CD14-positive monocyte (primary cell): ENCODE data around the gene SLC37A1. TPM values are rescaled to one million over a fixed set of nuclear protein-coding genes. Genes with fewer than 3 reads are reported as not detected.
A peak's percentile ranks its signal among the peaks of the same experiment; 100 is the strongest.

Source experiments
- DNase-seq, 3 donors: peaks; one replicate each; pipeline ENCODE4 v3.0.0-alpha.2; 2011 to 2022
- H2AFZ ChIP-seq: 2 replicates; pipeline ENCODE4 v1.6.0; 2012; ENCODE audit warnings: mild to moderate bottlenecking, low read depth, low read length, inconsistent platforms; ENCODE audit not compliant: insufficient read depth, poor library complexity, severe bottlenecking
- H3K27ac ChIP-seq, 2 donors: 1 replicate in 1 of 2; 2 replicates in 1 of 2; pipeline ENCODE4 v1.5.1; 2012 to 2013; ENCODE audit warnings: low read length in 2 of 2, control low read depth in 1 of 2, inconsistent platforms in 1 of 2, low read depth in 1 of 2, mild to moderate bottlenecking in 1 of 2
- H3K27me3 ChIP-seq, 2 donors: one replicate each; pipeline versions ENCODE4 v1.6.0 to v1.6.1; 2011 to 2013; ENCODE audit warnings: low read length in 2 of 2; ENCODE audit not compliant: control insufficient read depth in 2 of 2, insufficient read depth in 2 of 2
- H3K36me3 ChIP-seq, 2 donors: replicated peaks in 1 of 2; 1 replicate in 1 of 2; 2 replicates in 1 of 2; pipeline versions ENCODE4 v1.5.1 to v1.6.1; 2012 to 2013; ENCODE audit warnings: low read length in 2 of 2, control low read depth in 1 of 2, inconsistent platforms in 1 of 2, mild to moderate bottlenecking in 1 of 2; ENCODE audit not compliant: insufficient read depth in 2 of 2, control insufficient read depth in 1 of 2
- H3K4me1 ChIP-seq, 2 donors: 1 replicate in 1 of 2; 2 replicates in 1 of 2; pipeline versions ENCODE4 v1.5.1 to v1.6.1; 2012 to 2013; ENCODE audit warnings: low read length in 2 of 2, control low read depth in 1 of 2, inconsistent platforms in 1 of 2, mild to moderate bottlenecking in 1 of 2, moderate library complexity in 1 of 2; ENCODE audit not compliant: insufficient read depth in 2 of 2, control insufficient read depth in 1 of 2
- H3K4me2 ChIP-seq: replicated peaks from 2 replicates; pipeline ENCODE3; 2012; ENCODE audit warnings: low read length, moderate library complexity, mild to moderate bottlenecking; ENCODE audit not compliant: poor library complexity, severe bottlenecking; ENCODE audit errors: extremely low read depth
- H3K4me3 ChIP-seq, 3 experiments: fragments of 200-600 bp in 1 of 3; sonication (generic) in 1 of 3; replicated peaks in 1 of 3; 1 replicate in 2 of 3; 2 replicates in 1 of 3; pipeline ENCODE4 v1.5.1; 2011 to 2013; ENCODE audit warnings: low read length in 3 of 3, mild to moderate bottlenecking in 3 of 3, control low read depth in 2 of 3, low read depth in 2 of 3, inconsistent platforms in 1 of 3, moderate library complexity in 1 of 3
- H3K79me2 ChIP-seq: 2 replicates; pipeline ENCODE4 v1.6.0; 2012; ENCODE audit warnings: mild to moderate bottlenecking, control low read depth, inconsistent platforms, low read length, moderate library complexity; ENCODE audit not compliant: insufficient read depth
- H3K9ac ChIP-seq: 2 replicates; pipeline ENCODE4 v1.6.0; 2017; ENCODE audit warnings: low read length, mild to moderate bottlenecking; ENCODE audit not compliant: insufficient read depth, poor library complexity, severe bottlenecking
- H3K9me3 ChIP-seq, 2 donors: replicated peaks in 1 of 2; 1 replicate in 1 of 2; 2 replicates in 1 of 2; pipeline versions ENCODE4 v1.5.1 to v1.6.1; 2012 to 2013; ENCODE audit warnings: low read length in 2 of 2, control low read depth in 1 of 2; ENCODE audit not compliant: control insufficient read depth in 1 of 2, insufficient read depth in 1 of 2
- H4K20me1 ChIP-seq: 2 replicates; pipeline ENCODE4 v1.6.0; 2012; ENCODE audit warnings: mild to moderate bottlenecking, low read length, control low read depth, moderate library complexity; ENCODE audit not compliant: insufficient read depth
- H3K27ac Mint-ChIP-seq, 7 donors: one replicate each; pipeline ENCODE4 v1.8.0; 2020; ENCODE audit warnings: mild to moderate bottlenecking in 7 of 7, mixed read lengths in 7 of 7, moderate library complexity in 6 of 7, inconsistent platforms in 2 of 7
- H3K27me3 Mint-ChIP-seq, 3 donors: one replicate each; pipeline ENCODE4 v1.8.0; 2021 to 2022; ENCODE audit warnings: low read depth in 3 of 3, mild to moderate bottlenecking in 3 of 3, mixed read lengths in 3 of 3, moderate library complexity in 3 of 3, inconsistent platforms in 1 of 3
- H3K36me3 Mint-ChIP-seq, 2 donors: one replicate each; pipeline ENCODE4 v1.8.0; 2020; ENCODE audit warnings: mixed read lengths in 2 of 2, inconsistent platforms in 1 of 2, mild to moderate bottlenecking in 1 of 2
- H3K4me1 Mint-ChIP-seq: one replicate; pipeline ENCODE4 v1.8.0; 2020; ENCODE audit warnings: mild to moderate bottlenecking, mixed read lengths
- H3K4me3 Mint-ChIP-seq, 2 donors: one replicate each; pipeline ENCODE4 v1.8.0; 2020; ENCODE audit warnings: mild to moderate bottlenecking in 2 of 2, mixed read lengths in 2 of 2, moderate library complexity in 1 of 2
- H3K9me3 Mint-ChIP-seq, 7 donors: one replicate each; pipeline ENCODE4 v1.8.0; 2020 to 2022; ENCODE audit warnings: mixed read lengths in 7 of 7, mild to moderate bottlenecking in 6 of 7, moderate library complexity in 6 of 7, inconsistent platforms in 2 of 7
- CTCF ChIP-seq: fragments of 200-600 bp; IDR thresholded peaks from one replicate; pipeline ENCODE4 v1.8.0; 2022; ENCODE audit warnings: antibody characterized with exemption, mild to moderate bottlenecking
- WGBS: methylation state at CpG from one replicate; pipeline ENCODE4 v1.1.5; 2013; ENCODE audit warnings: missing lambda C conversion rate; ENCODE audit not compliant: insufficient coverage; 5-methylcytosine and 5-hydroxymethylcytosine counted together
- intact Hi-C, 2 donors: fragments of 100-400 bp; cut with micrococcal nuclease; formaldehyde crosslinking; loops; one replicate each; pipeline versions ENCODE4 v1.15.0 to v1.15.1; 2023
- polyA plus RNA-seq, 3 donors: library from polyadenylated mRNA; depleted of rRNA in 1 of 3; unstranded in 2 of 3; stranded (reverse) in 1 of 3; fragments of 300-500 nt in 2 of 3; fragments of >200 nt in 1 of 3; fragmentation: Illumina TruSeq in 2 of 3; gene quantifications; 1 replicate in 2 of 3; 2 replicates in 1 of 3; pipeline ENCODE4 v1.2.3, GENCODE V29; 2012 to 2021

Gene SLC37A1
- polyA plus RNA-seq, 3 donors: 2.7 to 12.4 (median 4.3) TPM

DNA sequence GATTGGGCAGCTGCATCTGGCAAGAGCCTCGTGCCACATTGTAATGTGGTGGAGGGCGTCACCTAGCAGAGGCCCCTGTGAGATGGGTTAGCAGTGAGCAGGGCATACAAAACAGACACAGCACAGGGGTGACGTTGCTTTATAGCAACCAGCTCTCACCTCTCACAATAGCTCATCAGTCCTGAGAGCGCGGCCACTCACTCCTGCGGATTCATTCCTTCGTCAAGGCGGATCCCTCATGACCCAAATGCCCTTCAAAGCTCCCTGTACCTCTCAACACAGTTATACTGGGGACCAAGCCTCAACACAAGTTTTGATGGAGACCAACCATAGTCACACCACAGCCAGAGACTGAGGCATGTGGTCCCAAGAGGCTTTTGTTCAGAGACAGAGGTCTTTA lies 22.9 kb downstream of the SLC37A1 start:
- H3K4me3 Mint-ChIP-seq: no peak overlapping the region
- no peak overlapping the region for H3K27ac Mint-ChIP-seq
- H3K79me2 ChIP-seq: no peaks in the 10 kb centered on the region
- peaks cover 25 to 31% of the 10 kb centered on the region in 2 donors for H3K4me1 ChIP-seq
- H2AFZ ChIP-seq: no peak overlapping the region
- peaks cover 0 to 1% (median 0%) of the 10 kb centered on the region in 7 donors for H3K9me3 Mint-ChIP-seq
- no peak for TF ChIP-seq CTCF
- no peaks in the 10 kb centered on the region for H4K20me1 ChIP-seq
- 80% methylated on average over 5 of the region's 8 CpGs for WGBS
- H3K27me3 ChIP-seq: no peaks in the 10 kb centered on the region
- no peaks in the 10 kb centered on the region for H3K9me3 ChIP-seq
- H3K4me3 ChIP-seq: no peak overlapping the region
- intact Hi-C loops: no loop called here
- peaks cover 19 to 67% of the 10 kb centered on the region in 2 donors for H3K36me3 ChIP-seq
- H3K9ac ChIP-seq: no peak overlapping the region
- no peak for DNase-seq
- H3K4me1 Mint-ChIP-seq: peaks cover 32% of the 10 kb centered on the region
- H3K4me2 ChIP-seq: no peak overlapping the region
- H3K27me3 Mint-ChIP-seq: no peaks in the 10 kb centered on the region
- H3K27ac ChIP-seq: no peak overlapping the region
- peaks cover 52 to 55% of the 10 kb centered on the region in 2 donors for H3K36me3 Mint-ChIP-seq

- Mint-ChIP-seq H3K4me3 (no peak overlapping the region), H3K27ac (peak overlapping the region in 2 of 7 donors; percentile 6 to 46), H3K36me3 (peaks cover 53 to 56% of the 10 kb centered on the region in 2 donors), H3K9me3 (peaks cover 0 to 1% (median 0%) of the 10 kb centered on the region in 7 donors), H3K27me3 (no peaks in the 10 kb centered on the region), H3K4me1 (peaks cover 28% of the 10 kb centered on the region)
- H3K36me3 ChIP-seq: peaks cover 19 to 72% of the 10 kb centered on the region in 2 donors
- no peak overlapping the region for H3K27ac ChIP-seq
- H3K9ac ChIP-seq: no peak overlapping the region
- no peak for TF ChIP-seq CTCF
- H3K4me3 ChIP-seq: no peak overlapping the region
- no peaks in the 10 kb centered on the region for H4K20me1 ChIP-seq
- H2AFZ ChIP-seq: no peak overlapping the region
- H3K4me1 ChIP-seq: peaks cover 25 to 29% of the 10 kb centered on the region in 2 donors
- intact Hi-C loops: no loop called here
- DNase-seq: no peak
- H3K79me2 ChIP-seq: no peaks in the 10 kb centered on the region
- no peaks in the 10 kb centered on the region for H3K27me3 ChIP-seq
- WGBS: 50% methylated on average over 1 of the region's 4 CpGs
- no peaks in the 10 kb centered on the region for H3K9me3 ChIP-seq
- H3K4me2 ChIP-seq: no peak overlapping the region
These were observed 23.6 kb downstream of the SLC37A1 start for GRCh38 chr21:42537106-42537742.
